Natural killer cell treated with Interleukin-12 subunit alpha and Interleukin-12 subunit beta and Interleukin-15 and Interleukin-18, amount 100 ng/mL, for 72 hours (primary cell): ENCODE data around the gene SLAIN2. TPM values are rescaled to one million over a fixed set of nuclear protein-coding genes. Genes with fewer than 3 reads are reported as not detected.

Source experiments
- ATAC-seq, 2 donors: fragments of 150-1000 bp; cut with Tn5 transposase in 1 of 2; sonication (Bioruptor Pico), chemical (Tn5 transposase) in 1 of 2; 2 replicates each; pipeline ENCODE4 v1.10.0; 2021
- DNase-seq: peaks from one replicate; pipeline ENCODE4 v3.0.0; 2022; ENCODE audit warnings: low spot score
- H3K27ac Mint-ChIP-seq, 2 donors: 1 replicate in 1 of 2; 2 replicates in 1 of 2; pipeline ENCODE4 v1.8.0; 2022; ENCODE audit warnings: mixed read lengths in 2 of 2, mild to moderate bottlenecking in 1 of 2, moderate library complexity in 1 of 2
- H3K27me3 Mint-ChIP-seq, 2 donors: 1 replicate in 1 of 2; 2 replicates in 1 of 2; pipeline ENCODE4 v1.8.0; 2022; ENCODE audit warnings: mixed read lengths in 2 of 2
- H3K36me3 Mint-ChIP-seq: one replicate; pipeline ENCODE4 v1.8.0; 2022; ENCODE audit warnings: mixed read lengths
- H3K4me1 Mint-ChIP-seq, 2 donors: 1 replicate in 1 of 2; 2 replicates in 1 of 2; pipeline ENCODE4 v1.8.0; 2022; ENCODE audit warnings: low read depth in 2 of 2, mixed read lengths in 2 of 2, mild to moderate bottlenecking in 1 of 2
- H3K4me3 Mint-ChIP-seq: one replicate; pipeline ENCODE4 v1.8.0; 2022; ENCODE audit warnings: mixed read lengths
- H3K9me3 Mint-ChIP-seq: 2 replicates; pipeline ENCODE4 v1.8.0; 2022; ENCODE audit warnings: mixed read lengths
- total RNA-seq, 2 donors: library from RNA; stranded (reverse); gene quantifications; one replicate each; pipeline ENCODE4 v1.2.3, GENCODE V29; 2022

Gene SLAIN2
- total RNA-seq, 2 donors from 2014 or later: 42.4 to 89.3 TPM

- Mint-ChIP-seq H3K27ac (no peak overlapping the region), H3K9me3 (no peaks in the 10 kb centered on the region), H3K36me3 (no peaks in the 10 kb centered on the region), H3K4me1 (no peaks in the 10 kb centered on the region), H3K27me3 (peaks cover 0 to 2% of the 10 kb centered on the region in 2 donors), H3K4me3 (no peak overlapping the region)
- ATAC-seq (no peak), DNase-seq (no peak)
These were observed 20.0 kb upstream of the SLAIN2 start for GRCh38 chr4:48321312-48321711.

GRCh38 chr4:48322063-48322462 is 19.3 kb upstream of the SLAIN2 start:
- Mint-ChIP-seq H3K27me3 (peaks cover 0 to 2% of the 10 kb centered on the region in 2 donors), H3K27ac (no peak overlapping the region), H3K36me3 (no peaks in the 10 kb centered on the region), H3K9me3 (no peaks in the 10 kb centered on the region), H3K4me3 (no peak overlapping the region), H3K4me1 (no peaks in the 10 kb centered on the region)
- DNase-seq: no peak
- ATAC-seq: no peak

GRCh38 chr4:48324281-48324680 is 17.0 kb upstream of the SLAIN2 start:
- no peaks in the 10 kb centered on the region for H3K4me1 Mint-ChIP-seq
- no peaks in the 10 kb centered on the region for H3K36me3 Mint-ChIP-seq
- no peak overlapping the region for H3K27ac Mint-ChIP-seq
- H3K4me3 Mint-ChIP-seq: no peak overlapping the region
- H3K27me3 Mint-ChIP-seq: peaks cover 7 to 8% of the 10 kb centered on the region in 2 donors
- ATAC-seq (no peak), DNase-seq (no peak)
- no peaks in the 10 kb centered on the region for H3K9me3 Mint-ChIP-seq

- no peaks in the 10 kb centered on the region for H3K36me3 Mint-ChIP-seq
- ATAC-seq (no peak), DNase-seq (no peak)
- H3K27ac Mint-ChIP-seq: no peak overlapping the region
- H3K27me3 Mint-ChIP-seq: peaks cover 9 to 13% of the 10 kb centered on the region in 2 donors
- H3K9me3 Mint-ChIP-seq: no peaks in the 10 kb centered on the region
- no peak overlapping the region for H3K4me3 Mint-ChIP-seq
- no peaks in the 10 kb centered on the region for H3K4me1 Mint-ChIP-seq
These were observed 12.1 kb upstream of the SLAIN2 start for GRCh38 chr4:48329193-48329592.

GRCh38 chr4:48329976-48330375 is 11.4 kb upstream of the SLAIN2 start:
- H3K9me3 Mint-ChIP-seq: no peaks in the 10 kb centered on the region
- ATAC-seq: no peak

GRCh38 chr4:48331577-48332330 is 9.6 kb upstream of the SLAIN2 start:
- no peaks in the 10 kb centered on the region for H3K36me3 Mint-ChIP-seq
- H3K9me3 Mint-ChIP-seq: no peaks in the 10 kb centered on the region

More at GRCh38 chr4:48329976-48330375, 11.4 kb upstream of the SLAIN2 start:
- Mint-ChIP-seq H3K27me3 (peaks cover 9 to 13% of the 10 kb centered on the region in 2 donors), H3K27ac (no peak overlapping the region), H3K36me3 (no peaks in the 10 kb centered on the region), H3K4me1 (no peaks in the 10 kb centered on the region), H3K4me3 (no peak overlapping the region)
- no peak for DNase-seq

GRCh38 chr4:48332661-48333060 is 8.7 kb upstream of the SLAIN2 start:
- DNase-seq (no peak), ATAC-seq (no peak)
- Mint-ChIP-seq H3K27ac (peak overlapping the region in 1 of 2 donors; percentile 1), H3K4me3 (no peak overlapping the region), H3K36me3 (no peaks in the 10 kb centered on the region), H3K9me3 (no peaks in the 10 kb centered on the region), H3K4me1 (no peaks in the 10 kb centered on the region), H3K27me3 (peaks cover 9 to 13% of the 10 kb centered on the region in 2 donors)

More at GRCh38 chr4:48331577-48332330, 9.6 kb upstream of the SLAIN2 start:
- ATAC-seq: no peak
- no peaks in the 10 kb centered on the region for H3K4me1 Mint-ChIP-seq
- no peak overlapping the region for H3K4me3 Mint-ChIP-seq
- no peak overlapping the region for H3K27ac Mint-ChIP-seq
- no peak for DNase-seq
- H3K27me3 Mint-ChIP-seq: peaks cover 9 to 13% of the 10 kb centered on the region in 2 donors

GRCh38 chr4:48333587-48333986 is 7.7 kb upstream of the SLAIN2 start:
- Mint-ChIP-seq H3K36me3 (no peaks in the 10 kb centered on the region), H3K4me1 (peaks cover 4 to 5% of the 10 kb centered on the region in 2 donors), H3K9me3 (no peaks in the 10 kb centered on the region), H3K4me3 (no peak overlapping the region), H3K27ac (no peak overlapping the region), H3K27me3 (peaks cover 3 to 6% of the 10 kb centered on the region in 2 donors)
- DNase-seq (no peak), ATAC-seq (no peak)

- Mint-ChIP-seq H3K27ac (no peak overlapping the region), H3K27me3 (peaks cover 3 to 6% of the 10 kb centered on the region in 2 donors), H3K36me3 (no peaks in the 10 kb centered on the region), H3K4me3 (no peak overlapping the region), H3K4me1 (peaks cover 4 to 5% of the 10 kb centered on the region in 2 donors), H3K9me3 (no peaks in the 10 kb centered on the region)
- ATAC-seq: no peak
- no peak for DNase-seq
These were observed 7.1 kb upstream of the SLAIN2 start for GRCh38 chr4:48334236-48334635.

- Mint-ChIP-seq H3K36me3 (no peaks in the 10 kb centered on the region), H3K27ac (no peak overlapping the region), H3K4me1 (peaks cover 6 to 7% of the 10 kb centered on the region in 2 donors), H3K4me3 (no peak overlapping the region), H3K27me3 (peaks cover 3 to 6% of the 10 kb centered on the region in 2 donors), H3K9me3 (no peaks in the 10 kb centered on the region)
- no peak for ATAC-seq
- DNase-seq: no peak
These were observed 6.4 kb upstream of the SLAIN2 start for GRCh38 chr4:48334900-48335384.

GRCh38 chr4:48336146-48336870 is 5.0 kb upstream of the SLAIN2 start:
- H3K27me3 Mint-ChIP-seq: peaks cover 3 to 6% of the 10 kb centered on the region in 2 donors
- no peaks in the 10 kb centered on the region for H3K9me3 Mint-ChIP-seq
- DNase-seq (no peak), ATAC-seq (no peak)
- no peak overlapping the region for H3K27ac Mint-ChIP-seq
- peaks cover 12 to 13% of the 10 kb centered on the region in 2 donors for H3K4me1 Mint-ChIP-seq
- no peak overlapping the region for H3K4me3 Mint-ChIP-seq
- no peaks in the 10 kb centered on the region for H3K36me3 Mint-ChIP-seq

GRCh38 chr4:48337731-48338130 is 3.6 kb upstream of the SLAIN2 start:
- H3K4me1 Mint-ChIP-seq: peaks cover 17% of the 10 kb centered on the region in 2 donors
- H3K27me3 Mint-ChIP-seq: peaks cover 3 to 5% of the 10 kb centered on the region in 2 donors
- no peaks in the 10 kb centered on the region for H3K9me3 Mint-ChIP-seq
- H3K27ac Mint-ChIP-seq: no peak overlapping the region
- no peaks in the 10 kb centered on the region for H3K36me3 Mint-ChIP-seq
- ATAC-seq (no peak), DNase-seq (no peak)
- no peak overlapping the region for H3K4me3 Mint-ChIP-seq

GRCh38 chr4:48339642-48340041 is 1.7 kb upstream of the SLAIN2 start:
- ATAC-seq (no peak), DNase-seq (no peak)
- H3K27me3 Mint-ChIP-seq: no peaks in the 10 kb centered on the region
- H3K36me3 Mint-ChIP-seq: no peaks in the 10 kb centered on the region
- H3K9me3 Mint-ChIP-seq: no peaks in the 10 kb centered on the region
- peaks cover 30 to 36% of the 10 kb centered on the region in 2 donors for H3K4me1 Mint-ChIP-seq
- H3K4me3 Mint-ChIP-seq: peak overlapping the region; percentile 98
- peak overlapping the region; percentile 70 to 95 for H3K27ac Mint-ChIP-seq
